HFF-Myc (cell line): ENCODE measurements around the gene ENTPD8.

Experiments used
- DNase-seq: peaks from one replicate; pipeline ENCODE4 v3.0.0-alpha.2; 2011; ENCODE audit warnings: low read depth; ENCODE audit errors: extremely low read depth
- H3K4me3 ChIP-seq: replicated peaks from 2 replicates; pipeline ENCODE4 v1.5.1; 2011; ENCODE audit warnings: low read depth, mild to moderate bottlenecking, control low read depth, low read length
- CTCF ChIP-seq: IDR thresholded peaks from 2 replicates; pipeline ENCODE4 v1.5.1; 2012; ENCODE audit warnings: mild to moderate bottlenecking, low read depth, low read length, control low read depth; ENCODE audit errors: missing control alignments

Gene ENTPD8

DNA sequence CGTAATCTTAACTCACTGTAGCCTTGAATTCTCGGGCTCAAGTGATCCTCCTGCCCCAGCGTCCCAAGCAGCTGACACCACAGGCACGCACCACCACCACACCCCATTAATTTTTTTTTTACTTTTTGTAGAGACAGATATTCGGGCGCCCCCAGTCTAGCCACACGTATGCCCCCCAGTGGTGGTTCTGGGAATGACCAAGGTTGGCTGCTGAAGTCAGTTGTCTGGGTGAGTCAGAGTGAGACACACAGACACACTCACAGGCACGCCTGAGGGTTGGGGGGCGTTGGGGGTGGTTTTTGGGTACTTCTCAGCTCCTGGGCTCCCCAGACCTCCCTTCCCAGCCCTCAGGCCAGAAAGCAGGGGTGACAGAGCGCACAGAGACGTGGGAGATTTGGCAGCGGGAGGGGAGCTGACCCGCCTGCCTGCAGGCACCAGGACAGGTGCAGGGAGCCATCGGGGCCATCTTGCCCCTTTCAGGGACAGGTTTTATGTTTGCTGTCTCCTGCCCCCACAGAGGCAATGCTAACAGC is 4.2 kb upstream of the ENTPD8 start:
- peak; percentile 66 for DNase-seq
- H3K4me3 ChIP-seq, result no peak overlapping the region
- TF ChIP-seq CTCF, result peak; percentile 86

GRCh38 chr9:137444106-137444790 is 3.1 kb upstream of the ENTPD8 start:
- TF ChIP-seq CTCF, result no peak
- no peak for DNase-seq

GRCh38 chr9:137441935-137442321 is 771 bp upstream of the ENTPD8 start:
- no peak overlapping the region for H3K4me3 ChIP-seq
- no peak for DNase-seq
- TF ChIP-seq CTCF, result no peak

More at GRCh38 chr9:137444106-137444790, 3.1 kb upstream of the ENTPD8 start:
- no peak overlapping the region for H3K4me3 ChIP-seq

- no peak for TF ChIP-seq CTCF
- H3K4me3 ChIP-seq, result no peak overlapping the region
- DNase-seq, result no peak
Measured at GRCh38 chr9:137439158-137439714, 1.9 kb downstream of the ENTPD8 start.

DNA sequence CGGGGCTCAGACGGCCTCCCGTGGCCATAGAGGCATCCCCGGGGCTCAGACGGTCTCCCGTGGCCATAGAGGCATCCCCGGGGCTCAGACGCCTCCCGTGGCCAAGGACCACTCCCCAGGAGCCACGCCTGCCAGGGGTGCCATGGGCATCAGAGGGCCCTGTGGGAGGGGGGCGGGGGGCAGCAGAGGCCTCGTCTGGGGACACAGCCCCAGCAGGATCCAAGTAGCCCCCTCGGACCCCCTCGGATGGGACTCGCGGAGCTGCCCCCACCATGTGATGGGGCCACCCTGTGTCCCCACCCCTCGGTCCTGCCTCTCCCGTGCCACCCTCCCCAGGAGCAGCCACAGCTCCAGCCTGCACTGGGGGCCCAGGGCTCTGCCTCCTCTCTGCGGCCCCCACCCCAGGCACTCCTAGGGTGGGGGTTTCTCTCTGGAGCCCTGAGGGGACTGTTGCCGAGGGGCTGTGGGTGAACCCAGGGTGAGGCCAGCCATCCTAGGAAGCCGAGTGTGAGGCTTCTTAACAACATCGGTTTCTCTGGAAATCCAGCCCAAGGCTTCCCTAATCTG is 2.5 kb downstream of the ENTPD8 start:
- no peak for DNase-seq
- TF ChIP-seq CTCF, result no peak
- H3K4me3 ChIP-seq, result no peak overlapping the region

GRCh38 chr9:137437691-137438590 is 3.2 kb downstream of the ENTPD8 start:
- no peak for DNase-seq
- H3K4me3 ChIP-seq, result no peak overlapping the region
- TF ChIP-seq CTCF, result no peak
